ENCODE measurements around the gene DCTN2.

DNA sequence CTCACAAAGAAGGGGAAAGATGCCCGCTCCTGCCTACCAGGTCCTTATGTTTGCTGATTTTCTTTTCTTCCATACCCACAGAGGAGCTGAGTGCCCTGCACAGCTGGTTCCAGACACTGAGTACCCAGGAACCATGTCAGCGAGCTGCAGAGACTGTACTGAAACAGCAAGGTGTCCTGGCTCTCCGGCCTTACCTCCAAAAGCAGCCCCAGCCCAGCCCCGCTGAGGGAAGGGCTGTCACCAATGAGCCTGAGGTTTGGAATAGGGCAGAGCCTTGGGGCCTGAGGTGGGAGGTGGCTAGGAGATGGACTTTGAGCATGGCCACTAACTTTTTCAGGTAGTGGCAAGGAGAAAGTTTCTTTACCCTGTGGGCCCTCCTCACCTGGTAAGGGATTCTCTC lies 56.9 kb downstream of the DCTN2 start:
- TF ChIP-seq CTCF (IDR thresholded peaks at IDR 0.05), result no peak
- TF ChIP-seq POLR2A (IDR thresholded peaks at IDR 0.05), result no peak
